Stimulated activated naive B cell treated with anti-CD40 and anti-IgM and Interleukin-4, amounts not matched to agents 10 μg/mL and 1 μg/mL and 100 μg/mL, for 72 hours (primary cell): ENCODE results near the gene C20orf204.

Experiments
- ATAC-seq, 2 donors: fragments of 150-1000 bp; cut with Tn5 transposase; replicated peaks; 2 replicates each; pipeline ENCODE4 v1.10.0; 2021; ENCODE audit warnings: moderate library complexity in 1 of 2
- DNase-seq: peaks from one replicate; pipeline ENCODE4 v3.0.0; 2021
- H3K27ac Mint-ChIP-seq: one replicate; pipeline ENCODE4 v1.8.0; 2022; ENCODE audit warnings: mild to moderate bottlenecking, mixed read lengths
- H3K27me3 Mint-ChIP-seq, 2 donors: one replicate each; pipeline ENCODE4 v1.8.0; 2022; ENCODE audit warnings: mixed read lengths in 2 of 2
- H3K36me3 Mint-ChIP-seq, 2 donors: one replicate each; pipeline ENCODE4 v1.8.0; 2022; ENCODE audit warnings: mixed read lengths in 2 of 2, mild to moderate bottlenecking in 1 of 2
- H3K4me1 Mint-ChIP-seq, 2 donors: one replicate each; pipeline ENCODE4 v1.8.0; 2022; ENCODE audit warnings: mixed read lengths in 2 of 2, mild to moderate bottlenecking in 1 of 2
- H3K4me3 Mint-ChIP-seq, 2 donors: one replicate each; pipeline ENCODE4 v1.8.0; 2022; ENCODE audit warnings: mild to moderate bottlenecking in 2 of 2, mixed read lengths in 2 of 2, moderate library complexity in 1 of 2
- H3K9me3 Mint-ChIP-seq, 2 donors: one replicate each; pipeline ENCODE4 v1.8.0; 2022; ENCODE audit warnings: mixed read lengths in 2 of 2, mild to moderate bottlenecking in 1 of 2

The C20orf204 gene

DNA sequence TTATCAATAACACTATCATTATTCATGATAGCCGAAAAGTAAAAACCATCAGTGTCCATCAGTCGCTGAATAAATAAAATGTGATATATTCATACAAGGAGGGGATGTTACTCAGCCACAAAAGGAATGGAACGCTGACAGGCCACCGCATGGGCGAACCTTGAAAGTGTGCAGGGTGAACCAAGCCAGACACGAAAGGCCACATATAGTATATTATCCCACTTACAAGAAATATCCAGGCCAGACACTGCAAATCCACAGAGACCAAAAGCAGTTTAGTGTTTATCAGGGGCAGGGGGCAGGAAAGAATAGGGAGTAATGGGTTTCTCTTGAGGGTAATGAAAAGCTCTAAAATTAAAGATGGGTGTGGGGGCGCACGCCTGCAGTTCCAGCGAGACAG lies 7.8 kb downstream of the C20orf204 start:
- H3K27me3 Mint-ChIP-seq, result peaks cover 35 to 54% of the 10 kb centered on the region in 2 donors
- no peak for ATAC-seq
- H3K27ac Mint-ChIP-seq, result no peak overlapping the region
- no peaks in the 10 kb centered on the region for H3K36me3 Mint-ChIP-seq
- no peak overlapping the region for H3K4me3 Mint-ChIP-seq
- no peaks in the 10 kb centered on the region for H3K9me3 Mint-ChIP-seq
- no peak for DNase-seq
- peaks cover 5 to 11% of the 10 kb centered on the region in 2 donors for H3K4me1 Mint-ChIP-seq

DNA sequence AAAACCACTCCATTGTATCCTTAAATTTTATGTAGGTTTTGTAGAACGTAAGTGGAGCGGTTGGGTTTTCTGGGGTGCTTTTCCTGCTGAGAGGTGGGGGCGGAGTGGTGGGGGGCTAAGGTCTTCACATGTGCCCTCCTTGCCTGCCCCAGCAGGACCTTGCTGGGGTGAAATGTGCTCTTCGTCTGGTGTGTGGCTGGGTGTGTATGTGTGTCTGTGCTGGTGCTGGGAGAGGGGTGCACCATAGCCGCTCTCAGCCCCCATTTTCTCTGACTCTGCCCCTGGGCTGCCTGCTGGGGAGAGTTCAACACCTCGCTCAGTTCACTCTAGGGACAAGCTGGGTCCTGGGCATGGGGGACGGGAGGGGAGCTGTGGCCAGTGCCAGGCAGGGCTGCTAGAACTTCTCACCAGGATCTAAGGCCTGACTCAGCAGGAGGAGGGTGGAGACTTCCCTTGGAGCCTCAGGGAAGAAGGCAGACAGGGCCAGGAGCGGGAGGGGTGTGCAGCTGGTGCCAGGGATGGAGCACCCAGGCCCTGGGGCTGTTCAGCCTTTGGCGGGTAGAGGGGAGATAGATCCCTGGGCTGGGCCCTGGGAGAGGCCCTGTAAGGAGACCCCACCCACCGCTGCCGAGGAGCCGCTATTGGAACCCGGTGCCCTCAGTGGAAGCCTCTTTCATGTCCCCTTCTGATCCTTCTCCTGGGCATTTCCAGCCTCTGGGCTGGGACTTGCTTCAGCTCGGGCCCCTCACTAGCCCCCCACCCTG lies 8.7 kb downstream of the C20orf204 start:
- ATAC-seq, result no peak
- Mint-ChIP-seq H3K9me3 (no peaks in the 10 kb centered on the region), H3K4me1 (peaks cover 6 to 7% of the 10 kb centered on the region in 2 donors), H3K4me3 (no peak overlapping the region), H3K27ac (no peak overlapping the region), H3K27me3 (peaks cover 38 to 60% of the 10 kb centered on the region in 2 donors), H3K36me3 (peaks cover 0 to 1% of the 10 kb centered on the region in 2 donors)
- no peak for DNase-seq

DNA sequence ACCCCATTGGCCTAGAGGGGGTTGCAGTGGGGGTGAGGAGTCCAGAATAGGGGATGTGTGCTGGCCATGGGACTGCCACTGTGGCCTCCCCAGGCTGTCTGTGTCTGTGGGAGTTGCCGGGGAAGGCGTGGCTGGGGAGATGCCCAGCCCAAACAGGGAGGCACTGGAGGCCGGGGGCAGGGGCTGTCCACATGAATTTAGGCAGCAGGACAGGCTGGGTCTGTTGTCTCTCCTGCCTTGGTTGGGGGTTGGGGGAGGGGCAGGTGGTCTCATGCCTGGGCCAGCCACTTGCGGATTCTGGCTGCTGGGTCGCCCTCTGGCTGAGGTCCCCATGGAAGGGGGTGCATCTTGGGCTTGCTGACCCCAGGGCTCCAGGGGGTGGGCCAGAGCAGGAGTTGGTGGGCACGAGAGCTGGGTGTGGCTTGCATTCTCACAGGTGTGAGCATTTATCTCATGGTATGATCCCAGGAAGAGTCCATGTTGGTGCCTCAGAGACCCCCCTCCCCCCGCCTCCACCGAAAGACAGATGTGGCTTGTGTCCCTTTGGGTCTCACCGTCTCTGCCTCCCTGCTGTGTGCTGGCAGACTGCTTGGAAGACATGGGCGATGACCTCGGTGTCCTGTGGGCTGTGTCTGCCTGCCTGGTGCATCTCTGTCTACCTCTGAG lies 9.5 kb downstream of the C20orf204 start:
- no peak overlapping the region for H3K4me3 Mint-ChIP-seq
- H3K27ac Mint-ChIP-seq, result no peak overlapping the region
- H3K4me1 Mint-ChIP-seq, result peaks cover 2 to 3% of the 10 kb centered on the region in 2 donors
- peaks cover 37 to 60% of the 10 kb centered on the region in 2 donors for H3K27me3 Mint-ChIP-seq
- ATAC-seq, result no peak
- H3K36me3 Mint-ChIP-seq, result peaks cover 0 to 1% of the 10 kb centered on the region in 2 donors
- no peaks in the 10 kb centered on the region for H3K9me3 Mint-ChIP-seq
- no peak for DNase-seq

DNA sequence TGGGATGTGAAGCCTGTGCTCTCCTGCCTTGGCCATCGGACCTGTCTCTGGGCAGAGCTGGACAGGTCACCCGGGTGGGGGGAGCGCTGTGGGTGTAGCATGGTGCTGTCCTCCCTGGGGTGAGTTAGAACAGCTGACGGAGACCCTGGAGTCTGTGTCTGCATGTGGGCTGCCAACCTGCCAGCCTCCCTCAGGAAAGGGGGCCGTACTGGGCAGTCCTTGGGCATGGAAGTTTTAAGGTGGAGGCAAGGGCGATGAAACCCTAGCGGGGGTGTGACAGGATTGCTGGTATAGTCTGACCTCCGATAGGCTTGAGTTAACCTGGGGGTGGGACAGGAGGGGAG lies 11.0 kb downstream of the C20orf204 start:
- peak overlapping the region in 1 of 2 donors; percentile 39 for H3K4me3 Mint-ChIP-seq
- H3K4me1 Mint-ChIP-seq, result peaks cover 3 to 7% of the 10 kb centered on the region in 2 donors
- no peaks in the 10 kb centered on the region for H3K9me3 Mint-ChIP-seq
- peaks cover 0 to 1% of the 10 kb centered on the region in 2 donors for H3K36me3 Mint-ChIP-seq
- DNase-seq, result no peak
- no peak for ATAC-seq
- peak overlapping the region; percentile 14 for H3K27ac Mint-ChIP-seq
- H3K27me3 Mint-ChIP-seq, result peaks cover 51 to 72% of the 10 kb centered on the region in 2 donors

DNA sequence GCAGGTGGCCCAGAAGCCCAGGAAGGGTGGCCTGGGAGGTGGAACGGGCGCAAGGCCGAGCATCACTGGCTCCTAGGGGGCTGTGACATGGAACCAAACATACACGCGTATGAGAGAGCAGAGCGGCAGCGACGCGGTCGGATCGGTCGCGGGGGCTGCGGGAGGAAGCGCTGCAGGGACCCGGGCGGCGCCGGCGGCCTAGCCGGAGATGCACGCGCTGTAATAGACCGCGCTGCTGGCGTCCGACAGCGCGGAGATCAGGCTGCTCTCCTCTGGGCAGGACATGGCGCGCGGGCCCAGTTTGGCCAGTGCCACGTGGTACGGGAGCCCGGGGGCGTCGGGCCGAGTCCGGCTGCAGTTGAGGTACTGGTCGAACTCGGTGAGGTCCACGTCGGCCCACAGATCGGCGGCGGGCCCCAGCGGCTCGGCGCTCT lies 12.0 kb downstream of the C20orf204 start:
- H3K27me3 Mint-ChIP-seq, result peaks cover 57 to 76% of the 10 kb centered on the region in 2 donors
- H3K27ac Mint-ChIP-seq, result no peak overlapping the region
- DNase-seq, result no peak
- H3K4me1 Mint-ChIP-seq, result peaks cover 3 to 7% of the 10 kb centered on the region in 2 donors
- no peaks in the 10 kb centered on the region for H3K9me3 Mint-ChIP-seq
- peaks cover 0 to 1% of the 10 kb centered on the region in 2 donors for H3K36me3 Mint-ChIP-seq
- peak overlapping the region in 1 of 2 donors; percentile 19 for H3K4me3 Mint-ChIP-seq
- no peak for ATAC-seq

DNA sequence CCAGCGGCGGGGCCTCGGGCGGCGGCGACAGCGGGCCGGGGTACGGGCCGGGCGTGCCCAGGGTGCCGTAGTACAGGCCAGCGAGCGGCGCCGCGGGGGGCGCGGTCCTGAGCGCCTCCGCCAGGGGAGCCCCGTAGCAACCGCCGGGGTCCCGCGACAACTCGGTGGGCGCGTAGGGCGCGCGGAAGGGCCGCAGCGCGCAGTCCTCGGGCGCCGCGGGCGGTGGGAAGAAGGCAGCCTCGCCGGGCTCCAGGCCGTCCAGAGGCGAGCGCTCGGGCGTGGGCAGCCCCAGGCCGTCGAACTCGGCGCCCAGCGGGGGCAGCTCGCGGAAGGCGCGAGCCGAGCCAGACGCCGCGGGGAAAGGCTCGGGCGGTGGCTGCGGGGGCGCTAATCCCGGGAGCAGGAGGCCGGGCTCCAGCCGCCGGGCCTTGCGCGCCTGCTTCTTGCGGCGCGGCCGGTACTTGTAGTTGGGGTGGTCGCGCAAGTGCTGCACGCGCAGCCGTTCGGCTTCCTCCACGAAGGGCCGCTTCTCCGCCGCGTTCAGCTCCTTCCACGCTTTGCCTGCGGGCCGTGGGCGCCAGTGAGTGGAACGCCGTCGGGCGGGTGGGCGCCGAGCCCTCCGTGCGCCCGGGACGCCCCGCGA lies 12.5 kb downstream of the C20orf204 start:
- H3K36me3 Mint-ChIP-seq, result peaks cover 0 to 1% of the 10 kb centered on the region in 2 donors
- no peaks in the 10 kb centered on the region for H3K9me3 Mint-ChIP-seq
- no peak for ATAC-seq
- H3K4me3 Mint-ChIP-seq, result no peak overlapping the region
- no peak overlapping the region for H3K27ac Mint-ChIP-seq
- H3K27me3 Mint-ChIP-seq, result peaks cover 62 to 81% of the 10 kb centered on the region in 2 donors
- H3K4me1 Mint-ChIP-seq, result peaks cover 3 to 7% of the 10 kb centered on the region in 2 donors
- no peak for DNase-seq

DNA sequence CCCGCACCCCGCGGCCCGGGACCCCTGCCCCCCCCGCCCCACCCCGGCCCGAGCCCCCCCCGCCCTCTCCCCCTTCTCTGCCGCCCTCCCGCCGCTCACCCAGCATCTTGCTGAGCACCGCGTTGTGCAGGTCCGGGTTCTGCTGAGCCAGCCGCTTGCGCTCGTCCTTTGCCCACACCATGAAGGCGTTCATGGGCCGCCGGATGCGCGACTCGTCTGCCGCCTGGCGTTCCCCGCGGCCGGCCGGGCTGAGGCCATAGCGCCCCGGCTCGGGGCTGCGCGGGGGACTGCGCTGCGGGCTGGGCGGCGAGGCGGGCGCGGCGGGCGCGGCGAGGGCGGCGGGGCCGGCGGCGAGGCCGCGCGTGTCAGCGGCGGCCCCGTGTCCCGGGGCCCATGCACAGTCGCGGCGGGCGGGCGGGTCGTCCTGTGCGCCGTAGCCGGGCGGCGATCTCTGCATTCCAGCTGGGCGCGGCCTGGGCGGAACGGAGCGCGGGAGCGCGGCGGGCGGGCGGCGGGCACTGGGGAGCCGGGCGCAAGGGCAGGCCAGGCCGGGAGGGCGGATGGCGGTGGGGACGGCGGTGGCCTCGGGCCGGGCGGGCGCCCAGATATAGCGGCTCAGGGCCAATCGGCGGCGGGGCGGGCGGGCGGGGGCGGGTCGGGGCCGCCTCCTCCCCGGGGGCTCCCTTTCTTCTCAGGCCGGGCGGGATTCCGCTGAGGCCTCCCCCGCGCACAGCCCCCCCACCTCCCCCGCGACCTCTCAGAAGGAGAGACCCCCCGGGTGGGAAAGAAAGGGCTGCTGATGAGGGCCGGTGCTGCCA lies 13.3 kb downstream of the C20orf204 start, which contains the start of gene SOX18:
Gene SOX18 (minus strand): TSS at position 580 of the 818 bp plus-strand sequence. CDS start 123 bp downstream, at position 457.
- Mint-ChIP-seq H3K27ac (peak within 1 kb of the TSS; percentile 80), H3K9me3 (no peaks in the 10 kb centered on the region), H3K36me3 (peaks cover 0 to 1% of the 10 kb centered on the region in 2 donors), H3K4me1 (peaks cover 2 to 7% of the 10 kb centered on the region in 2 donors), H3K27me3 (peaks cover 68 to 88% of the 10 kb centered on the region in 2 donors), H3K4me3 (peak within 1 kb of the TSS; percentile 67 to 71)
- DNase-seq (no peak), ATAC-seq (peak; percentile 60)

DNA sequence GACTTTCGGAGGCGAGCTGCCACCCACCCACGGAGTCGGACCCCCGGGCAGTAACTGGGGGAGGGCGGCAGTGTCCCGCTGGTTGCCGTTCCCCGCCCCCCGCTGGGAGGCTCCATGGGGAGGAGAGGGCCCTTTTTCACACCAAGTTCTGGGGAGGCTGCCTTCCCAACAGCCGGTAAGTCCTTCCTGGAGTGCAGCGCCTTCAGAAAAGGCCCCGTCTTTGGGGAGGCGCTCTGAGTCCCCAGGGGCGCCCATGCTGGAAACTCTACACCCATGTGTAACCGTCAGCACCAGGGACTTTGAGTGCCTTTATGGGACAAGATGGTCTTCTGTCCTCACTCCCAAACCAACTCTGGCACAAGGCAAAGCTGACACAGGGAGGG lies 13.9 kb downstream of the C20orf204 start:
- Mint-ChIP-seq H3K36me3 (peaks cover 0 to 1% of the 10 kb centered on the region in 2 donors), H3K27ac (peak overlapping the region; percentile 47), H3K27me3 (peaks cover 67 to 86% of the 10 kb centered on the region in 2 donors)

DNA sequence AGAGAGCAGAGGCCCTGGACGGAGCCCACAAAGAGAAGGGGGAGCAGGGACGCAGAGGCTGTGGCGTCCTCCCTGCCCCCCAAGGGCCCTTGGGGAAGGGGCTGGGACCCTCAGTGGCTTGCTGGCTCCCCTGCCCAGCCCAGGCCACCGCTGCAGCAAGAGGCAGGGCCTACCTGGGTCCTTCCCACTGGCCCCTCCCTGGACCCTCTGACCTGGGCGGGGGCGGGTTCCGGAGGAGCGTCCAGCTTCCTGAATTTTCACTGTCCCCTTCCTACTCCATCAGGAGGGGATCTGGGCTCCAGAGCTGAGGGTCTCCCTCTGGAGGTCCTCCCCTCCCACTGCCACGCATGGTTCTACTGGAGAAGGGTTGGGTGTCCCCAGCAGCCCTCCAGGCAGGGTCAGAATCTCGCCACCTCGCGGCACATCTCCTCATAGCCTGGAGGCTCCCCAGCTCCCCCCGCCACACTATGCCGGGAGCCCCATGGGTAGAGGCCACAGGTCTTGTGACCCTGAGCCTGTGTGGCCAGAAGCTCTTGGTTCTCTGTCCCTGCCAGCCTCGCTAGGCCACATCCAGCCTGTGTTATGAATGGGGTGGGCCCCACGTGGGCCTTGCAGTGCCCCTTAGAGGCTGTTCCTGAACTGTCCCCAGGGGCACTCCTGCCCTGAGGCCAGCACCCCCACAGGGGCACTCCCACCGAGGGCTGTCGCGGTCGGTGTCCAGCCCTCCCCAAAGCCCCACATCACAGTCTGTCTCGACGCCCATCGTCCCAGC lies 14.5 kb downstream of the C20orf204 start:
- Mint-ChIP-seq H3K27me3 (peaks cover 68 to 86% of the 10 kb centered on the region in 2 donors), H3K4me1 (peaks cover 2 to 7% of the 10 kb centered on the region in 2 donors), H3K36me3 (peaks cover 0 to 4% of the 10 kb centered on the region in 2 donors), H3K9me3 (no peaks in the 10 kb centered on the region), H3K4me3 (peak overlapping the region; percentile 50 to 55), H3K27ac (peak overlapping the region; percentile 62)
- DNase-seq (no peak), ATAC-seq (peak in 1 of 2 donors; percentile 15)

More for the DNA sequence above, 13.9 kb downstream of the C20orf204 start:
- ATAC-seq (no peak), DNase-seq (no peak)
- peak overlapping the region; percentile 48 to 71 for H3K4me3 Mint-ChIP-seq
- H3K4me1 Mint-ChIP-seq, result peaks cover 2 to 7% of the 10 kb centered on the region in 2 donors
- no peaks in the 10 kb centered on the region for H3K9me3 Mint-ChIP-seq

DNA sequence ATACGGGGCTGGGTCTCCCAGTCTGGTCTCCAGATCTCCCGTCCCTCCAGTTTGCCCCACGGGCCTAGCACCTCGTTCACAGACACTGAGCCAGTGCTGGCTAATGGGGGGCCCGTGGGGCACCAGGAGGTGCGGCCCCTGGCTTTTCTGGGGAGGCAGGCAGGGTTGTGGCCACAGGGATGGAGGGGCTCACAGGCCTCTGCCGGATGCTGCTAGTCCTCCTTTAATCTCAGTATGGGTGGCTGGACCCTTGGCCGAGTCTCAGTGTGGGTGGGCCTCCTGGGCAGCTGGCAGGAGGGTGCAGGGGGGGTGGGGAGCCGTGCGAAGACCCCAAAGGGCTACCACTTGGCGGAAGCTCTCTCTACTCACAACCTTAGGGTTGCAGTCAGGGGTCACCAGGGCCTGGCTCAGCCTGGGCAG lies 15.1 kb downstream of the C20orf204 start:
- no peak overlapping the region for H3K27ac Mint-ChIP-seq
- no peak for ATAC-seq
- no peak overlapping the region for H3K4me3 Mint-ChIP-seq
- DNase-seq, result no peak
- peaks cover 0 to 4% of the 10 kb centered on the region in 2 donors for H3K36me3 Mint-ChIP-seq
- H3K27me3 Mint-ChIP-seq, result peaks cover 64 to 86% of the 10 kb centered on the region in 2 donors
- peaks cover 2 to 7% of the 10 kb centered on the region in 2 donors for H3K4me1 Mint-ChIP-seq
- no peaks in the 10 kb centered on the region for H3K9me3 Mint-ChIP-seq

DNA sequence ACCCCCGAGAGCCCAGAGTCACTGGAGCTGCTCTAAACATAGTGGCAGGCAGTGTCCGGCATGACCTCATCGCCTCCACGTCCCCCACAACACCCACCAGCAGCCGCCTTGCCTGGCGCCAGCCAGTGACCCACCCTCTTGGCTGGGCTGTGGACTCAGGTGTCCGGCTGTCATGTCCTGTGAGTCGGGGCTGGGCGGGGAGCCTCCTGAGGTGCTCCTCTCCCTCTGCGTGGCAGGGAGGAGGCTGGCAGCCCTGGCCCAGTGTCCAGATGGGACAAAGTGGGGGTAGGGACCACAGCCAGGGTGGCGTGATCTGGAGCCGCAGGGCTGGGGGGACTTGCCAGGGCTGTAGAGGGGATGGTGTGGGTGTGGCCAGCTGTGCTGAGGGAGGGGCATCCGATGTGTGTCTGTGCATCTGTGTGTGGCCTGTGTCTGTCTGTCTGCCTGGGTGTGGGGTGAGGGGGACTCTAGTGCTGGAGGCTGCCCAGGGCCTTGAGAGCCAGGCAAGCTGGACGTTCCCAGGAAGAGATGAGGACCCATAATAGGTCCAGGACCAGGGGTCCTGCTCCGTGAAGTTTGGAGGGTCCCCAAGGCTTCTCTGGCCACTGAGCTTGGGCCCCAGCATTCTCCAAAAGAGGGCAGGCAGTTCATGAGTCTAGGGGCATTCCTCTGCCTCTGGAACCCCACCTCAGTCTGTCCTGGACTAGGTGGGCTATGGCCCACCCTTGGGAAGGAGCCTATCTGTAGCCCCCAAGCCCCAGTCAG lies 15.8 kb downstream of the C20orf204 start:
- no peak for DNase-seq
- Mint-ChIP-seq H3K9me3 (no peaks in the 10 kb centered on the region), H3K4me1 (peaks cover 2 to 7% of the 10 kb centered on the region in 2 donors), H3K27ac (no peak overlapping the region), H3K4me3 (no peak overlapping the region), H3K27me3 (peaks cover 57 to 82% of the 10 kb centered on the region in 2 donors), H3K36me3 (peaks cover 0 to 4% of the 10 kb centered on the region in 2 donors)
- ATAC-seq, result no peak

DNA sequence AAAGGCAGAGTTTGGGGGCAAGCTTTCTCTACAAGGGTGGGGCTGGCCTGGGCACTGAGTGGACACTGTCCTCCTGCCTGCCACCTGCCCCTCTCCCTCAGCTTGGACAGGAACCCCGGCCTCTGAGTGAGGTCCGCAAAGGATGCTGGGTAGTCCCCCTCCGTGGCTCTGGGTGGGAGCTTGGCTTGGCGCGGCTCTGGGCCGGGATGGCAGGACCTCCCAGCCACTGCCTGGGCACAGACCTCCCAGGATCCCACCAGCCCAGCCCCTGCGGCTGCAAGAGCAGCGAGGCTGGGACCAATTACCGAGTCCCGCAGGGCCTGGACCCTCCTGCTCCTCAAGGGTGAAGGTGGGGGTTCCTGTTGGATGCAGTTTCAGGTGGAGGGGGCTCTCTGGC lies 16.3 kb downstream of the C20orf204 start:
- H3K27me3 Mint-ChIP-seq, result peaks cover 52 to 76% of the 10 kb centered on the region in 2 donors
- H3K4me1 Mint-ChIP-seq, result peaks cover 5 to 12% of the 10 kb centered on the region in 2 donors
- no peaks in the 10 kb centered on the region for H3K9me3 Mint-ChIP-seq
- no peak overlapping the region for H3K4me3 Mint-ChIP-seq
- H3K36me3 Mint-ChIP-seq, result peaks cover 0 to 4% of the 10 kb centered on the region in 2 donors
- no peak overlapping the region for H3K27ac Mint-ChIP-seq
- ATAC-seq (no peak), DNase-seq (no peak)
